HG02678 (cell line): ENCODE data around the gene PAX2.

Experiments
- ATAC-seq: cut with Tn5 transposase; IDR thresholded peaks from one replicate; pipeline ENCODE4 v1.9.1; 2021; ENCODE audit warnings: mild to moderate bottlenecking, moderate library complexity; ENCODE audit not compliant: unreplicated experiment

The PAX2 gene

DNA sequence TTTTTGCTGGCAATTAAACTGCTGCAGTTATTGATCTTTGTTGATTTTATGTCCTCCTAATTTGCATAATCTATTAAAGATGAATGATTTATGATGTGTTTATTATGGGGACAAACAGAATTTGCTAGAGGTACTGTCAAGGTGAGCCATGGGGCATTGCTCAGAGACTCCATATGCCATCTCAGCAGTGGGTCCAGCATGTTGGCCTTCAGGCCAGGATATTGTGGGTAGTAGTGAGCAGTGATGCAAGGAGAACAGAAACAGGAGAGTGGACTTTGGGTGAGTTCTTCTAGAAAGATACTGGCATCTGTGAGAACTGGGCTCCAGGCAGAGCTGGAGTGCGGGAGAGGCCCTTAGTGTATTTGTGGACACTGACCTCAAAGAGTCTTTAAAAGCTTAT lies 65.9 kb downstream of the PAX2 start:
- no peak for ATAC-seq

DNA sequence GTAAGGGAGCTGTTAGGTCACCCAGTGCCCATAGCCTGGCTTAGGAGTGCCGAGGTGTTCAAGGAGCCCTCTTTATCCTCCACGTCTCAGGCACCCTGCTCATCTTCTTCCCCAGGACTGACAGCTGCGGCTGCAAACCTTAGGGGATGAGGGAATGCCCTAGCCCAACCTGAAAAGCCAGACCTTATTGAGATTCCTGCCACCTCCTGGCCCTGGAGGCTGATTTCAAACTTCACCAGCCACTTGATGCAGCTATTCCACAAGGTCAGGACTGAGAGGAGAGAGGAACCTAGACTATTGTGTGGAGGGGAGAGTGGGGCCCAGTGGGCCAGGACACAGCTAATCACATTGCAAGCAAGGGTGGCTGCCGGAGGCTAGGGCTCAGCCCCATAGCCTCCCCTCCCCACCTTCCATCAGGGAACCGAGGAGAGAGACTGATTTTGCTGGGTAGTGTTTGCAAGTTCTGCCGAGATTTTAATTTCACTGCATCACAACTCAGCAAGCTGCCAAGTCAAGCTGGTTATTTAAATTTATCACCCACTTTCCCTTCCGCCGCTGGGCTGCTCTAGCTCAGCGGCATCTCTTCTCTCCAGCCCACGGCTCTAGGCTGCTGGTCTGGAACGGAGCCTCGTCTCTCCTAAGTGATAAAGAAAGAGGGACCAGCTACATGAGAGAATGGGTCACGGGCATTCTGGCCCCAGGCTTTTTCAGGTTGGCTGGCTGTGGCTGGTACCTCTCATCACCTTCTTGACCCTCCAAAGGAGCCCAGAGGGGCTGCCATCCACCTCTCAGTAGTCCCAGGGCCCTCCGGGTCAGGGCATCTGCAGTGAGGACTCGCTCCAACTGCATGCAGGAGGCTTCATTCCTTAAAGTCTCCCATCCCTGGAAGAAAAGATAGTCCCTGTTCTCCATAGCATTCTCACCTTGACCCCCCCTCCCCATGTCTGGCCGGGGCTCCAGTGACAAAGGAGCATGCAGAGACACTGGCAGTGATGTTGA lies 66.7 kb downstream of the PAX2 start:
- ATAC-seq = no peak

DNA sequence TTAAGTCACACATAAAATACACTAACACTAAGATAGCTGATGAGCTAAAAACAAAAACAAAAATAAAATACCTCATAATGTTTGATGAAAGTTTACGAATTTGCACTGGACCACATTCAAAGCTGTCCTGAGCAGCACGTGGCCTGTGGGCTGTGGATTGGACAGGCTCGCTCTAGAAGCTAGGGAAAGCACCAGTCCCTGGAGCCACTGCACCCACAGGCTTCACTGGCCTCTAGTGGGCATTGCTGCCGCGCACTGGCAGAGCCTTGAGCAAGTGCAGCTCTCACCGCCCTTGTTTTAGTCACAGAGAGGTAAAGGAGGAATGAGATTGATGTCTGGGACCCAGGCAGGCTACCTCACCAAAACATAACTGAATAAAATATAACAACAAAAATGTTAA lies 67.6 kb downstream of the PAX2 start:
- no peak for ATAC-seq

DNA sequence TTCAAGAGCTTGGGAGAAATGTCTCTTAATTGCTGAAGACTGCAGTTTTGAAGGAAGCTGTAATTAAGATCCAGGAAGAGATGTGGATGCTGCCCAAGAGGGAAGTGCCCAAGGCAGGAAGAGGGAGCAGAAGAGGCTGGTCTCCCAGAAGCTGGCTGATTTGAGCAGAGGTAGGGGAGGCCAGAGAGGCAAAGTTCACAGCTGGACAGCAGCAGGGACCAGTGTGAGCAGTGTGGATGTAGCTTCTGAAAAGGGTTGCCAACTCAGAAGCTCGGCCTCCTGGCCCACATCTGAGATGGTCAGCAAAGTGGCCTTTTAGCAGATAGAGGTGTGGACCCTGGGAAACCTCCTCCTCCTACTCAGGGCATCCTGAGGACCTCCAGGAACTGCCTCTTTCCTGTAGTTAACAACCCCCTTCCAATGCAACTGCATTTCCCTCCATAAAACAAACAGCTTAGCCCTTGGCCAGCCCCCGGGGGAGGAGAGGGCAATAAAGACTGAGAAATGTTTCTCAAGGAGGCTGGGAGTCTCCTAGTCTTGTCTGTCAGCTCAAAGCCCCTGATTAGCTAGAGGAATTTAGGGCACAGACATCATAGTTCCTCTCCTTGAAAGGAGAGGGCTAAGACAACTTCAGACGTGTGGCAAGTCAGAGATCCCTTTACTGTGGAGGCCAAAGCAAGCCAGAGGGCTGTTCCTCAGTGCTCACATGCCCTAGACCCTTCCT lies 69.5 kb downstream of the PAX2 start:
- ATAC-seq = no peak

DNA sequence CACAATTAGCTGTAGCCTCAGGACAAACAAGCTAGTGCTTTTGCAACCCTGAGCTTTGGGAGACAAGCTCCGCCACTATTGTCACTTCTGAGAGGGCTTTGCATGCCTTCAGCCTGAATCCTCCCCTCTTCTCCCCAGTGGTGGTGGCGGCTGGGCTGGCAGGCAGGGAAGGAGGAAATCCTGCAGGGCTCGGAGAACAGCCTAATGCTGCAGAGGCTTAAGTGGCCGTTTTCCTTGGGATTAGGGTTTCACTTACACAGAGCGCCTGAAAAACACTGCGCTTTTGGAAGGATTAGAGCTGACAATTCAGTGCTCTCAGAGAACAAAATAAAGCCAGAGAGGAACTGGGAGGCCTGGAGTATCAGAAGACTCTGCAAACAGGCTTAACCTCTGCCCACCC lies 71.3 kb downstream of the PAX2 start:
- no peak for ATAC-seq

DNA sequence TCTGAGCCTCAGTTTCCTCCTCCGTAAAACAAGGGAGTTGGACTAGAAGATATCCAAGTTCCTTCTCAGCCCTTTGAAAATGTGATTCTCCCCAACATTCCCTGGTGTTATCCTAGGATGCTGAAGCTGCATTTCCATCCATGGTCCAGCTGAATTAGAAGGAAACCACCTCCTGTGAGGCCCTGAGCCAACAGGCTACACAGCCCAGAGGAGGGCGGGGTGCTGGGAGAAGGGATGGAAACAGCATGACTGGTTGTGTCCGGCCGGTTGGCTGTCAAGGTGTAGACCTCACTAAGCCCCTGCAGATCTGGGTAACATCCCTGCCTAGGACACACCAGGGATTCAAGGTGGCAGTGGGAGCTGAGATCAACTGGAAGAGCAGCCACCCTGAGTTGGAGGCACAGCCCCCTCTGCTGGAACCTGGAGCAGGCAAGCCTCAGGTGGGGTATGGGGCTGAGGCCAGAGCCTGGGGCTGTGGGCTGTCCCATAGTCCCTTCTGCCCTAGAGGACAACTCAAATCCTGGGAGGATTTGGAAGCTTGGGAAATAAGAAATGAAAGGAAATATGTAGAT lies 72.0 kb downstream of the PAX2 start:
- no peak for ATAC-seq

DNA sequence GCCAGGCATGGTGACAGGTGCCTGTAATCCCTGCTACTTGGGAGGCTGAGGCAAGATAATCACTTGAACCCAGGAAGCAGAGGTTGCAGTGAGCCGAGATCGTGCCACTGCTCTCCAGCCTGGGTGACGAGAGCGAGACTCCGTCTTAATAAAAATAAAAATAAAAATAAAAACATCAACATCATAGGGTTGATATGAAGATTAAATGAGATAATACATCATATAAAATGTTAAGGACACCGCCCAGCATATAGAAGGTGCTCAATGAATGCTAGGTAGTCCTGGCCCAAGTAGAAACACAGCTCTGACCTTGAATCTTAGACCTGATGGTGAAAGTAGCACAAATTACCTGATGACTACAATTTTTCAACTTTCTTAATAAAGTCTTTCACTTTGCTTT lies 74.0 kb downstream of the PAX2 start:
- no peak for ATAC-seq

DNA sequence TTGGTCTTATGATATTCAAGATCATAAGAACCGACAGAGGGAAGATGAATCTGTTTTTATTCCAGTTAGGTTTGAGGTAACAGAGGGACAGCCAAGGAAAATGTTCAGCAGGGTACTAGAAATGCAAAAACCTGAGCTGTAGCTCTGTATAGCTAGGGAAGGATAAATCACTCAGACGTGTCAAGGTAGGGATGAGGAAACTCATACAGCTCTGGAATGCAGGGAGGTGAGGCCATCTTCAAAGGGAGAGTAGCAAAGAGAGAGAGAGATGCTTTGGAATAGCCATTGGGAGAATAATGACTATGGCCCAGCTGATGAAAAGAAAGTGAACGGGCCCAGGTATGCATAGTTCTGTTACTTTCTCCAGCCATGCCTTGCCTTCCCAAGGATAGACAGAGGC lies 77.8 kb downstream of the PAX2 start:
- ATAC-seq = no peak

DNA sequence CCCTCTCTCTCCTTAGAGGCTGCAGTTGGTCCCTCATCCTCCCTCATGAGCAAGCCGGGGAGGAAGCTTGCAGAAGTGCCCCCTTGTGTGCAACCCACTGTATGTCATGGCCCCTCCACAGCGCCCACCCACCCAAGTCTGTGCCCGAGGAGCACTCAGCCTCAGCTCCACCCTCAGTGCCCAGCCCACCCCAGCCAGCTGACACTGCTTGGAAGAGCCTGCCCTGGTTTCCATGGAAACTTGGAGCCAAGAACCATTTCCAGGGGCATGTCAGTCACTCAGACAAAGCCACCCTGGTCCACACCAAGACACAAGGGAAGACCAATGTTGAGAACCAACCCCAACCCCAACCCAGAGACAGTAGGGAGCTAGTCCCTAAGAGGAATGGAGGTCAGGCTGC lies 79.5 kb downstream of the PAX2 start:
- ATAC-seq = no peak

DNA sequence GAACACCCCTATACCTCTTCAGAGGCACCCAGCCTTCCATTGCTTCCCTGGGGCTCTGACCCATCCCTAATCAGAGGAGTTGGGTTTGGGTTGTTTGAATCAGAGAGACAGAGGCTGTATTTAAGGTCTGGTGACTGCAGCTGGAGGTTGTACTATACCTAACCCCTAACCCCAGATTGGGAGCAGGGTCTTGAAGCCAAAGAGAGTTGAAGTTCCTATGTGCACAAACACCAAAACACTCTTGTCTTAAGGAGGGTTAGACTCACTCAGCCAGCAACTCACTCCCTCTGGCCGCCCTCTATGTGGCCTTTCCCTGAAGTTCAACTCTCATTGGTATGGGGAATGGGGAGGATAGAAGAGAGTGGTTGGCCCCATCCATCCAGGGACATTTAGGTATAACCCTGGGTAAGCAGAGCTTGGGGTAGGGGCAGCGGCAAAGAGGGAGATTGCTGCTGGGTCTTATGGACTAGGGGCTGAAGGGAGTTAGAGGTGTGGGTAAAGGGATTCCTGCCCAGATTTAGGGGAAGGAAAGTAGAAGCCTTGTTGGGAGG lies 80.0 kb downstream of the PAX2 start:
- no peak for ATAC-seq

DNA sequence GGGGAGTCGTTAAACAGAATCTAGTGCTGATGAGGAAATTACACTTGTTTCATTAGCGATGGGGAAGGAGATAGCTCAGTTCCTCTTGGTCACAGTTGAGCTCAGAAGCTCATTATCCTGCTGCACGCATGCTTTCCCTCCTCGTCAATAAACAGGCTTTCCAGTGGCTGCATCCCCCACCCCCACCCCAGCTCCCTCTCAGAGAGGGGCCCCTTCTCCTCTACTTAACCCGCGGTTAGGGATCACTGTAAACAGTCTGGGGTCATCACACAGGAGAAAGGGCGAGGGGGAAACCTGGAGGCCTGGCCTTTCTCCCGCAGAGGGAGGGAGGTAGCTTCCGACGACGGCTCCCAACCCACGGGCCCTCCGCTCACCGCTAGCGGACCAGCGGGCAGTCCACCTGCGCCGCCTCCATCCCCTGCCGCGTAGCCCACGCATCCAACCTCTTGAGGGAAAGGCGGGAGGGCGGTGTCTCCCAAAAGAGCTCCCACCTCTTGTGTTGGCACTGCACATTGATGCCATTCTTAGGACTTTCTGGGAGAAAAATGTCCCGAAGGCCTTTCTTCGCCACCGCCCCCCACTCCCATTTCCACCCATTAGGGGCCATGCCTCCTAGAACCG lies 80.8 kb downstream of the PAX2 start:
- no peak for ATAC-seq

DNA sequence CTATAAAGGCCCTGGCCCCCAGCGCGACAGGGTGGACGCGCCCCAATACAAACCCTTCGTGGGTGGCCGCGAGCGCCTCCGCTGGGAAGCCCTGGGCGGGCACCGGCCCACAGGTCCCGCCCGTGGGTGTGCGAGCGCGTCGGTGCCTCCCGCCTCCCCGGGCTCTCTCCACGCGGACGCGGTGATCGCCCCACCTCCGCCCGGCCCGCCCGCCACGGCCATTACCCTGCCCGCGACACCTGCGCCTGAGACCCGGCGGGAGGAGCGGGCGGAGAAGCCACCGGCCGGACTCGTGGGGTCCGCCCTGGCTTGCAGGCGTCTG lies 81.2 kb downstream of the PAX2 start:
- no peak for ATAC-seq

DNA sequence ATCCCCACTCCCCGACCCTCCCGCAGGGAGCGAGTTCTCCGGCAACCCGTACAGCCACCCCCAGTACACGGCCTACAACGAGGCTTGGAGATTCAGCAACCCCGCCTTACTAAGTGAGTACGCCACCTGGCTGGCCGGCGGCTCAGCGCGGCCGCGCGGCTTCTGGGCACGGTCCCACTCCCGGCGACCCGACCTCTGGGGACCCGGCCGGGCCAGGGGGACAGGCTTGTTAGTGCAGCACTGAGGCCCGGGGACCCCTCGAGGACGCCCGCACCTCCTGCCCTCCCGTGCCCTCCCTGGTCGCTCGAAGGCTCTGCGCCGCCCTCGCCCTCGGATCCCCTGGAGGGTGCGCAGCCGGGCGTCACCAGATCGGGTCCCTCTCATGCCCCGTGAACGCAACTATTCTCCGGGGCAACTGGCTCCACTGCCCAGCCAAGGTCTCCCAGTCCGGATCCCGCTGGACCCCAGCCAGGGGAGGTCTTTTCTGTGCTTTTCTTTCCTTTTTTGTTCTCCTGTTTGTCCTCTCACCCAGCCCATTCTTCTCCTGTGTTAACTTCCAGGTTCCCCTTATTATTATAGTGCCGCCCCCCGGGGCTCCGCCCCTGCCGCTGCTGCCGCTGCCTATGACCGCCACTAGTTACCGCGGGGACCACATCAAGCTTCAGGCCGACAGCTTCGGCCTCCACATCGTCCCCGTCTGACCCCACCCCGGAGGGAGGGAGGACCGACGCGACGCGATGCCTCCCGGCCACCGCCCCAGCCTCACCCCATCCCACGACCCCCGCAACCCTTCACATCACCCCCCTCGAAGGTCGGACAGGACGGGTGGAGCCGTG lies 81.8 kb downstream of the PAX2 start:
- no peak for ATAC-seq

DNA sequence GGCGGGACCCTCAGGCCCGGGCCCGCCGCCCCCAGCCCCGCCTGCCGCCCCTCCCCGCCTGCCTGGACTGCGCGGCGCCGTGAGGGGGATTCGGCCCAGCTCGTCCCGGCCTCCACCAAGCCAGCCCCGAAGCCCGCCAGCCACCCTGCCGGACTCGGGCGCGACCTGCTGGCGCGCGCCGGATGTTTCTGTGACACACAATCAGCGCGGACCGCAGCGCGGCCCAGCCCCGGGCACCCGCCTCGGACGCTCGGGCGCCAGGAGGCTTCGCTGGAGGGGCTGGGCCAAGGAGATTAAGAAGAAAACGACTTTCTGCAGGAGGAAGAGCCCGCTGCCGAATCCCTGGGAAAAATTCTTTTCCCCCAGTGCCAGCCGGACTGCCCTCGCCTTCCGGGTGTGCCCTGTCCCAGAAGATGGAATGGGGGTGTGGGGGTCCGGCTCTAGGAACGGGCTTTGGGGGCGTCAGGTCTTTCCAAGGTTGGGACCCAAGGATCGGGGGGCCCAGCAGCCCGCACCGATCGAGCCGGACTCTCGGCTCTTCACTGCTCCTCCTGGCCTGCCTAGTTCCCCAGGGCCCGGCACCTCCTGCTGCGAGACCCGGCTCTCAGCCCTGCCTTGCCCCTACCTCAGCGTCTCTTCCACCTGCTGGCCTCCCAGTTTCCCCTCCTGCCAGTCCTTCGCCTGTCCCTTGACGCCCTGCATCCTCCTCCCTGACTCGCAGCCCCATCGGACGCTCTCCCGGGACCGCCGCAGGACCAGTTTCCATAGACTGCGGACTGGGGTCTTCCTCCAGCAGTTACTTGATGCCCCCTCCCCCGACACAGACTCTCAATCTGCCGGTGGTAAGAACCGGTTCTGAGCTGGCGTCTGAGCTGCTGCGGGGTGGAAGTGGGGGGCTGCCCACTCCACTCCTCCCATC lies 82.7 kb downstream of the PAX2 start:
- no peak for ATAC-seq

DNA sequence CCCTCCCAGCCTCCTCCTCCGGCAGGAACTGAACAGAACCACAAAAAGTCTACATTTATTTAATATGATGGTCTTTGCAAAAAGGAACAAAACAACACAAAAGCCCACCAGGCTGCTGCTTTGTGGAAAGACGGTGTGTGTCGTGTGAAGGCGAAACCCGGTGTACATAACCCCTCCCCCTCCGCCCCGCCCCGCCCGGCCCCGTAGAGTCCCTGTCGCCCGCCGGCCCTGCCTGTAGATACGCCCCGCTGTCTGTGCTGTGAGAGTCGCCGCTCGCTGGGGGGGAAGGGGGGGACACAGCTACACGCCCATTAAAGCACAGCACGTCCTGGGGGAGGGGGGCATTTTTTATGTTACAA lies 83.3 kb downstream of the PAX2 start:
- ATAC-seq = no peak

DNA sequence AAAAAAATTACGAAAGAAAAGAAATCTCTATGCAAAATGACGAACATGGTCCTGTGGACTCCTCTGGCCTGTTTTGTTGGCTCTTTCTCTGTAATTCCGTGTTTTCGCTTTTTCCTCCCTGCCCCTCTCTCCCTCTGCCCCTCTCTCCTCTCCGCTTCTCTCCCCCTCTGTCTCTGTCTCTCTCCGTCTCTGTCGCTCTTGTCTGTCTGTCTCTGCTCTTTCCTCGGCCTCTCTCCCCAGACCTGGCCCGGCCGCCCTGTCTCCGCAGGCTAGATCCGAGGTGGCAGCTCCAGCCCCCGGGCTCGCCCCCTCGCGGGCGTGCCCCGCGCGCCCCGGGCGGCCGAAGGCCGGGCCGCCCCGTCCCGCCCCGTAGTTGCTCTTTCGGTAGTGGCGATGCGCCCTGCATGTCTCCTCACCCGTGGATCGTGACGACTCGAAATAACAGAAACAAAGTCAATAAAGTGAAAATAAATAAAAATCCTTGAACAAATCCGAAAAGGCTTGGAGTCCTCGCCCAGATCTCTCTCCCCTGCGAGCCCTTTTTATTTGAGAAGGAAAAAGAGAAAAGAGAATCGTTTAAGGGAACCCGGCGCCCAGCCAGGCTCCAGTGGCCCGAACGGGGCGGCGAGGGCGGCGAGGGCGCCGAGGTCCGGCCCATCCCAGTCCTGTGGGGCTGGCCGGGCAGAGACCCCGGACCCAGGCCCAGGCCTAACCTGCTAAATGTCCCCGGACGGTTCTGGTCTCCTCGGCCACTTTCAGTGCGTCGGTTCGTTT lies 83.9 kb downstream of the PAX2 start:
- no peak for ATAC-seq

DNA sequence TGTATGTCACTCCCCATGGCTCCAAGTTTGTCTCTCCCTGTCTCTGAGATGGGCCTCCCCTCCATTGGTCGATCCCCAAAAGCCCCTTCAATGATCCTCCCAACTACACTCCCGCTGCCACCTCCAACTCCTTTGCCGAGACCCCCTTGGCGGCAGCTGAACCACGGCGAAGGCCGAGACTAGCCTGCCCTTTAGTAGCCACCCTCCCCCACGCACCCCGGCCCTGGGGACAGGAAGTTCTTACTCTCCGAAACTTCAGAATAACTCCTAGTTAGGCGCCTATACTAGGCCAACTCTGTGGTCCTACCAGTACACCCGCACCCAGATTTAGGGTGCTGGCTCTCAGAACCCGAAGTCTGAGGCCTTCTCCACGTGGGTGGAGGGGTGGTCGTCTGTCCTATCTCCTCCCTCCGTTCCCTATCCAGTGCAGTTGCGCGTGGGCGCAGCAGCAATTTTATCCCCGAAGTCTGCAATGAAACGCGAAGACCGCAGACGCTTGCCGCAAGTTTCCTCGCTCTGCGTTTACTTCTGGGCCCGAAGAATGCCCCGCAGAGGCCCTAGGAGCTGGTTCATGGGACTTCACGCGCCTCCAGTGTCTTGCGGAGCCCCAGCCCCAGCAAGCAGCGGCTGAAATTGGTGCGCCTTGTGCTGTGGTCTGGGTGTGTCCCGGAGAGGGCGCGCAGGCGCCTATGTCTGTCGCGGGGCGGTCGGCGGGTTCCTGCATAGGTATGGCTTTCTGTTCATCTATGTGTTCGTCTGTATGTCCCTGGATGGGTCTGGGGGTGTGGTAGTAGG lies 84.7 kb downstream of the PAX2 start:
- ATAC-seq = no peak

DNA sequence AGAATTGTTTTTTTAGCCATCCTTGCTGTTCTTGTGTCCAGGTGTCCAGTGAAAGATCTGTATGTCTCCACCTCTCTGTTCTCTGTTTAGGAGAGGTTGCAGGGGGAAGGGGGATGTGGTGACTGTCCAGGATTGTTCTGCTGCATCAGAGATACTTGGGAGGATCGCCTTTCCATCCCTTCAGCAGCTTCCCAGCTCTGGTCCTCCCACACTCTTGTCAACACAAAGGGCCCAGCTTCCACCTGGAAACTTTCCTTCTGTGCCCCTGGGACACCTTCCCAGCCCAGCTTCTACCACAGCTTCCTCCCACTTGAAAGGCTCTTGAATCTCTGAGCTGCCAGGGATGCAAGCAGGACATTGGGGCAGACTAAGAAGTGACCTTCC lies 85.3 kb downstream of the PAX2 start:
- no peak for ATAC-seq
